IPS-NIHi7 (cell line): ENCODE results near the gene CHIC2.
A peak's percentile ranks its signal among the peaks of the same experiment; 100 is the strongest.

Experiments used
- DNase-seq: peaks from one replicate; pipeline ENCODE4 v3.0.0; 2012; ENCODE audit warnings: mixed read lengths; ENCODE audit errors: extremely low spot score

CHIC2 gene

GRCh38 chr4:54011201-54011600 is 53.2 kb downstream of the CHIC2 start:
- no peak for DNase-seq

- DNase-seq, result no peak
Observed at GRCh38 chr4:54006755-54007154, 57.6 kb downstream of the CHIC2 start.

- no peak for DNase-seq
Observed at GRCh38 chr4:54005475-54005874, 58.9 kb downstream of the CHIC2 start.

- DNase-seq, result no peak
Observed at GRCh38 chr4:54004463-54004862, 59.9 kb downstream of the CHIC2 start.

GRCh38 chr4:54001668-54002365 is 62.6 kb downstream of the CHIC2 start:
- peak; percentile 25 for DNase-seq

GRCh38 chr4:53997898-53998297 is 66.5 kb downstream of the CHIC2 start:
- DNase-seq, result no peak

GRCh38 chr4:53994382-53995102 is 69.9 kb downstream of the CHIC2 start:
- DNase-seq, result no peak

- no peak for DNase-seq
Observed at GRCh38 chr4:53992785-53993184, 71.6 kb downstream of the CHIC2 start.

- no peak for DNase-seq
Observed at GRCh38 chr4:53991821-53992220, 72.6 kb downstream of the CHIC2 start.

GRCh38 chr4:53990641-53991040 is 73.8 kb downstream of the CHIC2 start:
- DNase-seq, result no peak

GRCh38 chr4:53987761-53988171 is 76.6 kb downstream of the CHIC2 start:
- no peak for DNase-seq

- no peak for DNase-seq
Observed at GRCh38 chr4:53986062-53986461, 78.3 kb downstream of the CHIC2 start.

GRCh38 chr4:53981567-53981966 is 82.8 kb downstream of the CHIC2 start:
- no peak for DNase-seq

GRCh38 chr4:53981066-53981465 is 83.3 kb downstream of the CHIC2 start:
- DNase-seq, result no peak

GRCh38 chr4:53974561-53974960 is 89.8 kb downstream of the CHIC2 start:
- no peak for DNase-seq

- no peak for DNase-seq
Observed at GRCh38 chr4:53967986-53968385, 96.4 kb downstream of the CHIC2 start.

- DNase-seq, result no peak
Observed at GRCh38 chr4:53963781-53964180, 100.6 kb downstream of the CHIC2 start.

- no peak for DNase-seq
Observed at GRCh38 chr4:53963336-53963735, 101.1 kb downstream of the CHIC2 start.

GRCh38 chr4:53962516-53963225 is 101.7 kb downstream of the CHIC2 start:
- peak; percentile 35 for DNase-seq

GRCh38 chr4:53961351-53961750 is 103.1 kb downstream of the CHIC2 start:
- DNase-seq, result no peak

- no peak for DNase-seq
Observed at GRCh38 chr4:53960843-53961242, 103.6 kb downstream of the CHIC2 start.
